GM20431 (cell line): Measurements from ENCODE around the gene ZNF280D.

Experiments
- in situ Hi-C: fragments of 300-500 bp; cut with MseI, MboI; formaldehyde crosslinking; loops from one replicate; pipeline ENCODE4 v1.15.0; 2020; ENCODE audit warnings: low sequenced_read_pairs; ENCODE audit not compliant: unreplicated experiment

ZNF280D gene

GRCh38 chr15:56654216-56654615 lies 79.1 kb downstream of the ZNF280D start:
- in situ Hi-C loops: no loop called here

- in situ Hi-C loops: no loop called here
These were observed 79.5 kb downstream of the ZNF280D start for GRCh38 chr15:56653787-56654186.

- in situ Hi-C loops: no loop called here
These were observed 80.2 kb downstream of the ZNF280D start for GRCh38 chr15:56653107-56653506.

- in situ Hi-C loops: no loop called here
These were observed 85.0 kb downstream of the ZNF280D start for GRCh38 chr15:56648311-56648710.

GRCh38 chr15:56640549-56640948 lies 92.8 kb downstream of the ZNF280D start:
- in situ Hi-C loops: no loop called here

GRCh38 chr15:56640127-56640526 lies 93.2 kb downstream of the ZNF280D start:
- in situ Hi-C loops: no loop called here

- in situ Hi-C loops: no loop called here
These were observed 93.7 kb downstream of the ZNF280D start for GRCh38 chr15:56639631-56640030.

- in situ Hi-C loops: no loop called here
These were observed 101.5 kb downstream of the ZNF280D start for GRCh38 chr15:56631765-56632164.

GRCh38 chr15:56628893-56629532 lies 104.3 kb downstream of the ZNF280D start:
- in situ Hi-C loops: no loop called here

GRCh38 chr15:56619887-56620286 lies 113.4 kb downstream of the ZNF280D start:
- in situ Hi-C loops: no loop called here

- in situ Hi-C loops: no loop called here
These were observed 115.7 kb downstream of the ZNF280D start for GRCh38 chr15:56617628-56618027.

GRCh38 chr15:56616551-56616950 lies 116.8 kb downstream of the ZNF280D start:
- in situ Hi-C loops: no loop called here

GRCh38 chr15:56613811-56614210 lies 119.5 kb downstream of the ZNF280D start:
- in situ Hi-C loops: no loop called here

- in situ Hi-C loops: no loop called here
These were observed 124.3 kb downstream of the ZNF280D start for GRCh38 chr15:56608993-56609392.

GRCh38 chr15:56608140-56608778 lies 125.0 kb downstream of the ZNF280D start:
- in situ Hi-C loops: no loop called here

GRCh38 chr15:56602253-56602652 lies 131.1 kb downstream of the ZNF280D start:
- in situ Hi-C loops: no loop called here

GRCh38 chr15:56600380-56600779 lies 132.9 kb downstream of the ZNF280D start:
- in situ Hi-C loops: no loop called here

- in situ Hi-C loops: no loop called here
These were observed 134.3 kb downstream of the ZNF280D start for GRCh38 chr15:56598991-56599390.

- in situ Hi-C loops: no loop called here
These were observed 145.6 kb downstream of the ZNF280D start for GRCh38 chr15:56587686-56588085.

- in situ Hi-C loops: no loop called here
These were observed 147.1 kb downstream of the ZNF280D start for GRCh38 chr15:56586206-56586605.

GRCh38 chr15:56582785-56583184 lies 150.5 kb downstream of the ZNF280D start:
- in situ Hi-C loops: no loop called here
